Keratinocyte (primary cell): ENCODE measurements around the gene ENG. TPM values are rescaled to one million over a fixed set of nuclear protein-coding genes. Genes with fewer than 3 reads are reported as not detected.
A peak's percentile ranks its signal among the peaks of the same experiment; 100 is the strongest.

Experiments
- DNase-seq: peaks from one replicate; pipeline ENCODE4 v3.0.0-alpha.2; 2011; ENCODE audit warnings: low read depth, missing footprints, low spot score
- FAIRE-seq: peaks from 2 replicates; lab custom pipeline; 2011; peaks lifted over from hg19 to GRCh38; lab: Jason Lieb, UNC
- H2AFZ ChIP-seq: 2 replicates; pipeline ENCODE4 v1.6.0; 2012; ENCODE audit warnings: low read length, control low read depth, inconsistent platforms; ENCODE audit not compliant: control insufficient read depth
- H3K27ac ChIP-seq: 2 replicates; pipeline ENCODE4 v1.5.1; 2011; ENCODE audit warnings: low read length; ENCODE audit not compliant: control insufficient read depth, insufficient read depth
- H3K27me3 ChIP-seq: 3 replicates; pipeline ENCODE4 v1.6.0; 2011; ENCODE audit warnings: low read length; ENCODE audit not compliant: control insufficient read depth, insufficient read depth; ENCODE audit errors: extremely low read depth
- H3K36me3 ChIP-seq, 2 experiments: 2 replicates in 1 of 2; 3 replicates in 1 of 2; pipeline ENCODE4 v1.5.1; 2011; ENCODE audit warnings: low read length in 2 of 2, mild to moderate bottlenecking in 1 of 2; ENCODE audit not compliant: control insufficient read depth in 2 of 2, insufficient read depth in 2 of 2; ENCODE audit errors: extremely low read depth in 1 of 2
- H3K4me1 ChIP-seq: 3 replicates; pipeline ENCODE4 v1.5.1; 2011; ENCODE audit warnings: low read length; ENCODE audit not compliant: control insufficient read depth, insufficient read depth; ENCODE audit errors: extremely low read depth
- H3K4me2 ChIP-seq: 3 replicates; pipeline ENCODE4 v1.6.0; 2011; ENCODE audit warnings: low read depth, low read length; ENCODE audit not compliant: control insufficient read depth, insufficient read depth; ENCODE audit errors: extremely low read depth
- H3K4me3 ChIP-seq, 3 experiments: fragments of 200-600 bp in 1 of 3; sonication (generic) in 1 of 3; 2 replicates in 2 of 3; 3 replicates in 1 of 3; pipeline ENCODE4 v1.5.1; 2011 to 2016; ENCODE audit warnings: low read length in 3 of 3, mild to moderate bottlenecking in 3 of 3, control low read depth in 2 of 3, inconsistent platforms in 1 of 3, low read depth in 1 of 3, mixed read lengths in 1 of 3, mixed run types in 1 of 3, moderate library complexity in 1 of 3; ENCODE audit not compliant: control insufficient read depth in 2 of 3, insufficient read depth in 2 of 3; ENCODE audit errors: extremely low read depth in 1 of 3
- H3K79me2 ChIP-seq: 2 replicates; pipeline ENCODE4 v1.6.0; 2012; ENCODE audit warnings: low read length; ENCODE audit not compliant: control insufficient read depth, insufficient read depth
- H3K9ac ChIP-seq: 3 replicates; pipeline ENCODE4 v1.6.0; 2011; ENCODE audit warnings: low read length; ENCODE audit not compliant: control insufficient read depth, insufficient read depth; ENCODE audit errors: extremely low read depth
- H3K9me1 ChIP-seq: 3 replicates; pipeline ENCODE4 v1.6.0; 2011; ENCODE audit warnings: low read length; ENCODE audit not compliant: control insufficient read depth, insufficient read depth; ENCODE audit errors: extremely low read depth
- H3K9me3 ChIP-seq: 2 replicates; pipeline ENCODE4 v1.5.1; 2012; ENCODE audit warnings: low read depth, low read length; ENCODE audit not compliant: control insufficient read depth
- H4K20me1 ChIP-seq: 3 replicates; pipeline ENCODE4 v1.6.0; 2011; ENCODE audit warnings: low read length; ENCODE audit not compliant: control insufficient read depth, insufficient read depth; ENCODE audit errors: extremely low read depth
- EZH2 ChIP-seq: IDR thresholded peaks from one replicate; pipeline ENCODE4 v1.6.1; 2012; ENCODE audit warnings: inconsistent platforms, mild to moderate bottlenecking, low read length, moderate library complexity
- dilution Hi-C: fragments of 300-500 bp; cut with MboI; formaldehyde crosslinking; loops from one replicate; pipeline ENCODE4 v1.7.0; 2020; ENCODE audit warnings: low sequenced_read_pairs; ENCODE audit not compliant: extremely low pct_ligation_motif_present
- polyA plus RNA-seq, 5 experiments: library from polyadenylated mRNA; depleted of rRNA in 3 of 5; stranded (reverse) in 3 of 5; stranded (forward) in 1 of 5; unstranded in 1 of 5; fragments of >200 nt; gene quantifications; 1 replicate in 1 of 5; 2 replicates in 3 of 5; 3 replicates in 1 of 5; pipeline versions ENCODE4 v1.2.1 to v1.2.3, GENCODE V29; 2011 to 2012; ENCODE audit warnings: missing spikeins in 2 of 5, low read depth in 1 of 5, low replicate concordance in 1 of 5
- TF ChIP-seq, protein P1 (sequence below), 3 experiments: IDR thresholded peaks in 1 of 3; conservative IDR thresholded peaks in 1 of 3; optimal IDR thresholded peaks in 1 of 3; 2 replicates in 2 of 3; 3 replicates in 1 of 3; pipeline versions ENCODE3 to v1.5.1; 2011; ENCODE audit warnings: low read length in 3 of 3, mild to moderate bottlenecking in 3 of 3, moderate library complexity in 2 of 3, control low read depth in 1 of 3, inconsistent platforms in 1 of 3; ENCODE audit not compliant: insufficient read depth in 2 of 3; ENCODE audit errors: extremely low read depth in 1 of 3

Gene ENG
- polyA plus RNA-seq, 1 donor (not counting 4 experiments of a cell fraction or from before 2014, with no cell fraction given): 0.22 TPM

DNA sequence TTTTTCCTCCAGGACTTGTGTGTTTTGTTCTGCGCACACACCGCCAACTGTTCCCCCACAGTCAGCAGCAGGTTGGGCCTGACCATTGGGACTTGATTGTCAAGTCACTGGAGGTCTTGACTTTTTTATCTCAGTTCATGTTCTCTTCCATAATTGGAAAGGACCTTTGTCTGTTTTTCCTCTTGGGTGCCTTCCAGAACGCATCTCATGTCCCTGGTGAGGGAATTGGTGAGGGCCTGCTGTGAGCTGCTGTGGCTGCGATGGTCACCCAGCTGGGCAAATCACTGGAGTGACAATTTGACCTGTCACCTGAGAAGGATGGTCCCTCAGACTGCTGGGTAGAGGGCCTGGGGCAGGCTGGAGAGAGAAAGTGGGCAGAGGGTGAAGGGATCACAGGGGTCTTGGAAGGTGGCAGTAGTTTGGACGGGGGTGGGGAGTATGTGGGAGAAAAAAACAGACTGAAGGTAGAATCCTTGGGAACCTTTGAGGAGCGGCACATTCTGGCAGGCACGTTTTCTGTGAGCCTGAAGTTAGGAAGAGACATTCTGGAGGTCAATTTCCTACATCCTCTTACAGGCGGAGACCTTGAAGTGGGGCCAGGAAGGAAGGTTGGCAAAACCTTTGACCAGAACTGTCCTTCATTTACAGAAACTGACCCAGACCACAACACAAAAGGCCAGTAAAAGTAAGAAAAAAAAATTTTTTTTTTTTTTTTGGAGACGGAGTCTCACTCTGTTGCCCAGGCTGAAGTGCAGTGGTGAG lies 64.2 kb downstream of the ENG start:
- H3K79me2 ChIP-seq: peaks cover 50% of the 10 kb centered on the region
- FAIRE-seq (no peak), DNase-seq (no peak)
- H3K4me1 ChIP-seq: peaks cover 13% of the 10 kb centered on the region
- no peak for TF ChIP-seq EZH2
- TF ChIP-seq, protein P1, sequence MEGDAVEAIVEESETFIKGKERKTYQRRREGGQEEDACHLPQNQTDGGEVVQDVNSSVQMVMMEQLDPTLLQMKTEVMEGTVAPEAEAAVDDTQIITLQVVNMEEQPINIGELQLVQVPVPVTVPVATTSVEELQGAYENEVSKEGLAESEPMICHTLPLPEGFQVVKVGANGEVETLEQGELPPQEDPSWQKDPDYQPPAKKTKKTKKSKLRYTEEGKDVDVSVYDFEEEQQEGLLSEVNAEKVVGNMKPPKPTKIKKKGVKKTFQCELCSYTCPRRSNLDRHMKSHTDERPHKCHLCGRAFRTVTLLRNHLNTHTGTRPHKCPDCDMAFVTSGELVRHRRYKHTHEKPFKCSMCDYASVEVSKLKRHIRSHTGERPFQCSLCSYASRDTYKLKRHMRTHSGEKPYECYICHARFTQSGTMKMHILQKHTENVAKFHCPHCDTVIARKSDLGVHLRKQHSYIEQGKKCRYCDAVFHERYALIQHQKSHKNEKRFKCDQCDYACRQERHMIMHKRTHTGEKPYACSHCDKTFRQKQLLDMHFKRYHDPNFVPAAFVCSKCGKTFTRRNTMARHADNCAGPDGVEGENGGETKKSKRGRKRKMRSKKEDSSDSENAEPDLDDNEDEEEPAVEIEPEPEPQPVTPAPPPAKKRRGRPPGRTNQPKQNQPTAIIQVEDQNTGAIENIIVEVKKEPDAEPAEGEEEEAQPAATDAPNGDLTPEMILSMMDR (optimal IDR thresholded peaks at IDR 0.05 in 1 of 3, IDR thresholded peaks at IDR 0.05 in 1 of 3, conservative IDR thresholded peaks at IDR 0.05 in 1 of 3; ENCODE audit: extremely low read depth in 1 of 3, insufficient read depth in 2 of 3, low read length in 3 of 3): no peak
- H4K20me1 ChIP-seq: peaks cover 25% of the 10 kb centered on the region
- H3K9me3 ChIP-seq: no peaks in the 10 kb centered on the region
- no peak overlapping the region for H3K4me3 ChIP-seq
- peaks cover 44 to 47% of the 10 kb centered on the region in 2 experiments for H3K36me3 ChIP-seq
- H3K27me3 ChIP-seq: no peaks in the 10 kb centered on the region
- H3K27ac ChIP-seq: no peak overlapping the region
- no peak overlapping the region for H2AFZ ChIP-seq
- dilution Hi-C loops: no loop called here
- no peaks in the 10 kb centered on the region for H3K9me1 ChIP-seq
- no peak overlapping the region for H3K9ac ChIP-seq
- H3K4me2 ChIP-seq: no peak overlapping the region

GRCh38 chr9:127789179-127789578 lies 65.3 kb downstream of the ENG start:
- H3K4me3 ChIP-seq: no peak overlapping the region
- H3K9me1 ChIP-seq: no peaks in the 10 kb centered on the region
- H3K36me3 ChIP-seq: peaks cover 44 to 47% of the 10 kb centered on the region in 2 experiments
- TF ChIP-seq EZH2: no peak
- TF ChIP-seq, protein P1 (optimal IDR thresholded peaks at IDR 0.05 in 1 of 3, IDR thresholded peaks at IDR 0.05 in 1 of 3, conservative IDR thresholded peaks at IDR 0.05 in 1 of 3; ENCODE audit: extremely low read depth in 1 of 3, insufficient read depth in 2 of 3, low read length in 3 of 3): no peak
- no peak overlapping the region for H2AFZ ChIP-seq
- DNase-seq (no peak), FAIRE-seq (no peak)
- peak overlapping the region; percentile 6 for H3K27ac ChIP-seq
- peaks cover 25% of the 10 kb centered on the region for H4K20me1 ChIP-seq
- H3K4me1 ChIP-seq: peaks cover 15% of the 10 kb centered on the region
- no peaks in the 10 kb centered on the region for H3K27me3 ChIP-seq
- H3K4me2 ChIP-seq: no peak overlapping the region
- dilution Hi-C loops: no loop called here
- H3K9me3 ChIP-seq: no peaks in the 10 kb centered on the region
- no peak overlapping the region for H3K9ac ChIP-seq
- peaks cover 50% of the 10 kb centered on the region for H3K79me2 ChIP-seq
